Body of pancreas (tissue), 4 donors: ENCODE data around the gene ERCC5.

Source experiments
- CTCF ChIP-seq, 7 experiments: fragments of 450-650 bp in 4 of 7; fragments of 200-600 bp in 3 of 7; sonication (generic) in 3 of 7; IDR thresholded peaks; one replicate each; pipeline ENCODE4 v1.5.1; 2016 to 2019; ENCODE audit warnings: antibody characterized with exemption in 7 of 7
- POLR2A ChIP-seq, 3 donors: fragments of 450-650 bp; IDR thresholded peaks; one replicate each; pipeline ENCODE4 v1.6.1; 2016; ENCODE audit warnings: antibody characterized with exemption in 3 of 3, mild to moderate bottlenecking in 2 of 3

GRCh38 chr13:102863590-102863989, 17.8 kb downstream of the ERCC5 start:
- TF ChIP-seq CTCF (IDR thresholded peaks at IDR 0.05) (no peak), POLR2A (IDR thresholded peaks at IDR 0.05) (no peak)
